Hypothalamus (tissue), 51 donors: ENCODE data around the gene GPR42.
"Not testable (repeated sequence)": the region's sequence is repeated elsewhere in the genome, so short reads cannot be mapped to it uniquely, and the experiment has no call there.

Experiments
- DNase-seq, 51 donors: peaks; one replicate each; lab custom pipeline; 2025; lab: John Stamatoyannopoulos, UW

The GPR42 gene

GRCh38 chr19:35392742-35393715, 22.2 kb downstream of the GPR42 start:
- no peak for DNase-seq

GRCh38 chr19:35395382-35396199, 24.7 kb downstream of the GPR42 start:
- peak in 18 of 51 donors; percentile 1 to 35 (median 9) for DNase-seq

- DNase-seq, result no peak
These were observed 25.5 kb downstream of the GPR42 start for GRCh38 chr19:35396240-35396885.

GRCh38 chr19:35397064-35397463, 26.2 kb downstream of the GPR42 start:
- no peak for DNase-seq

GRCh38 chr19:35398570-35398969, 27.7 kb downstream of the GPR42 start:
- no peak for DNase-seq

GRCh38 chr19:35399231-35399630, 28.4 kb downstream of the GPR42 start:
- DNase-seq, result no peak

GRCh38 chr19:35399948-35400772, 29.3 kb downstream of the GPR42 start:
- DNase-seq, result no peak

- DNase-seq, result no peak
These were observed 29.9 kb downstream of the GPR42 start for GRCh38 chr19:35400773-35401100.

GRCh38 chr19:35401416-35401815, 30.5 kb downstream of the GPR42 start:
- DNase-seq, result not testable (repeated sequence)

- DNase-seq, result no peak
These were observed 32.4 kb downstream of the GPR42 start for GRCh38 chr19:35403116-35403760.

- DNase-seq, result peak in 4 of 51 donors; percentile 3 to 58 (median 26)
These were observed 34.2 kb downstream of the GPR42 start for GRCh38 chr19:35404879-35405622.

GRCh38 chr19:35407619-35408018, 36.8 kb downstream of the GPR42 start:
- DNase-seq, result no peak

- no peak for DNase-seq
These were observed 37.7 kb downstream of the GPR42 start for GRCh38 chr19:35408284-35409171.

- no peak for DNase-seq
These were observed 38.3 kb downstream of the GPR42 start for GRCh38 chr19:35409191-35409590.

- no peak for DNase-seq
These were observed 39.6 kb downstream of the GPR42 start for GRCh38 chr19:35410487-35410886.

GRCh38 chr19:35414442-35414841, 43.6 kb downstream of the GPR42 start:
- DNase-seq, result no peak

- no peak for DNase-seq
These were observed 45.5 kb downstream of the GPR42 start for GRCh38 chr19:35416331-35416730.

- DNase-seq, result no peak
These were observed 46.4 kb downstream of the GPR42 start for GRCh38 chr19:35417278-35417677.
